CD14-positive monocyte (primary cell): Measurements from ENCODE around the gene SLC4A7. TPM values are rescaled to one million over a fixed set of nuclear protein-coding genes. Genes with fewer than 3 reads are reported as not detected.

Experiments
- DNase-seq, 3 donors: peaks; one replicate each; pipeline ENCODE4 v3.0.0-alpha.2; 2011 to 2022
- H2AFZ ChIP-seq: 2 replicates; pipeline ENCODE4 v1.6.0; 2012; ENCODE audit warnings: mild to moderate bottlenecking, low read depth, low read length, inconsistent platforms; ENCODE audit not compliant: insufficient read depth, poor library complexity, severe bottlenecking
- H3K27ac ChIP-seq, 2 donors: 1 replicate in 1 of 2; 2 replicates in 1 of 2; pipeline ENCODE4 v1.5.1; 2012 to 2013; ENCODE audit warnings: low read length in 2 of 2, control low read depth in 1 of 2, inconsistent platforms in 1 of 2, low read depth in 1 of 2, mild to moderate bottlenecking in 1 of 2
- H3K27me3 ChIP-seq, 2 donors: one replicate each; pipeline versions ENCODE4 v1.6.0 to v1.6.1; 2011 to 2013; ENCODE audit warnings: low read length in 2 of 2; ENCODE audit not compliant: control insufficient read depth in 2 of 2, insufficient read depth in 2 of 2
- H3K36me3 ChIP-seq, 2 donors: replicated peaks in 1 of 2; 1 replicate in 1 of 2; 2 replicates in 1 of 2; pipeline versions ENCODE4 v1.5.1 to v1.6.1; 2012 to 2013; ENCODE audit warnings: low read length in 2 of 2, control low read depth in 1 of 2, inconsistent platforms in 1 of 2, mild to moderate bottlenecking in 1 of 2; ENCODE audit not compliant: insufficient read depth in 2 of 2, control insufficient read depth in 1 of 2
- H3K4me1 ChIP-seq, 2 donors: 1 replicate in 1 of 2; 2 replicates in 1 of 2; pipeline versions ENCODE4 v1.5.1 to v1.6.1; 2012 to 2013; ENCODE audit warnings: low read length in 2 of 2, control low read depth in 1 of 2, inconsistent platforms in 1 of 2, mild to moderate bottlenecking in 1 of 2, moderate library complexity in 1 of 2; ENCODE audit not compliant: insufficient read depth in 2 of 2, control insufficient read depth in 1 of 2
- H3K4me2 ChIP-seq: replicated peaks from 2 replicates; pipeline ENCODE3; 2012; ENCODE audit warnings: low read length, moderate library complexity, mild to moderate bottlenecking; ENCODE audit not compliant: poor library complexity, severe bottlenecking; ENCODE audit errors: extremely low read depth
- H3K4me3 ChIP-seq, 3 experiments: fragments of 200-600 bp in 1 of 3; sonication (generic) in 1 of 3; replicated peaks in 1 of 3; 1 replicate in 2 of 3; 2 replicates in 1 of 3; pipeline ENCODE4 v1.5.1; 2011 to 2013; ENCODE audit warnings: low read length in 3 of 3, mild to moderate bottlenecking in 3 of 3, control low read depth in 2 of 3, low read depth in 2 of 3, inconsistent platforms in 1 of 3, moderate library complexity in 1 of 3
- H3K79me2 ChIP-seq: 2 replicates; pipeline ENCODE4 v1.6.0; 2012; ENCODE audit warnings: mild to moderate bottlenecking, control low read depth, inconsistent platforms, low read length, moderate library complexity; ENCODE audit not compliant: insufficient read depth
- H3K9ac ChIP-seq: 2 replicates; pipeline ENCODE4 v1.6.0; 2017; ENCODE audit warnings: low read length, mild to moderate bottlenecking; ENCODE audit not compliant: insufficient read depth, poor library complexity, severe bottlenecking
- H3K9me3 ChIP-seq, 2 donors: replicated peaks in 1 of 2; 1 replicate in 1 of 2; 2 replicates in 1 of 2; pipeline versions ENCODE4 v1.5.1 to v1.6.1; 2012 to 2013; ENCODE audit warnings: low read length in 2 of 2, control low read depth in 1 of 2; ENCODE audit not compliant: control insufficient read depth in 1 of 2, insufficient read depth in 1 of 2
- H4K20me1 ChIP-seq: 2 replicates; pipeline ENCODE4 v1.6.0; 2012; ENCODE audit warnings: mild to moderate bottlenecking, low read length, control low read depth, moderate library complexity; ENCODE audit not compliant: insufficient read depth
- H3K27ac Mint-ChIP-seq, 7 donors: one replicate each; pipeline ENCODE4 v1.8.0; 2020; ENCODE audit warnings: mild to moderate bottlenecking in 7 of 7, mixed read lengths in 7 of 7, moderate library complexity in 6 of 7, inconsistent platforms in 2 of 7
- H3K27me3 Mint-ChIP-seq, 3 donors: one replicate each; pipeline ENCODE4 v1.8.0; 2021 to 2022; ENCODE audit warnings: low read depth in 3 of 3, mild to moderate bottlenecking in 3 of 3, mixed read lengths in 3 of 3, moderate library complexity in 3 of 3, inconsistent platforms in 1 of 3
- H3K36me3 Mint-ChIP-seq, 2 donors: one replicate each; pipeline ENCODE4 v1.8.0; 2020; ENCODE audit warnings: mixed read lengths in 2 of 2, inconsistent platforms in 1 of 2, mild to moderate bottlenecking in 1 of 2
- H3K4me1 Mint-ChIP-seq: one replicate; pipeline ENCODE4 v1.8.0; 2020; ENCODE audit warnings: mild to moderate bottlenecking, mixed read lengths
- H3K4me3 Mint-ChIP-seq, 2 donors: one replicate each; pipeline ENCODE4 v1.8.0; 2020; ENCODE audit warnings: mild to moderate bottlenecking in 2 of 2, mixed read lengths in 2 of 2, moderate library complexity in 1 of 2
- H3K9me3 Mint-ChIP-seq, 7 donors: one replicate each; pipeline ENCODE4 v1.8.0; 2020 to 2022; ENCODE audit warnings: mixed read lengths in 7 of 7, mild to moderate bottlenecking in 6 of 7, moderate library complexity in 6 of 7, inconsistent platforms in 2 of 7
- whole genome bisulfite sequencing: methylation state at CpG from one replicate; pipeline ENCODE4 v1.1.5; 2013; ENCODE audit warnings: missing lambda C conversion rate; ENCODE audit not compliant: insufficient coverage; 5-methylcytosine and 5-hydroxymethylcytosine counted together
- intact Hi-C, 2 donors: fragments of 100-400 bp; cut with micrococcal nuclease; formaldehyde crosslinking; loops; one replicate each; pipeline versions ENCODE4 v1.15.0 to v1.15.1; 2023
- polyA plus RNA-seq, 3 donors: library from polyadenylated mRNA; depleted of rRNA in 1 of 3; unstranded in 2 of 3; stranded (reverse) in 1 of 3; fragments of 300-500 nt in 2 of 3; fragments of >200 nt in 1 of 3; fragmentation: Illumina TruSeq in 2 of 3; gene quantifications; 1 replicate in 2 of 3; 2 replicates in 1 of 3; pipeline ENCODE4 v1.2.3, GENCODE V29; 2012 to 2021
- TF ChIP-seq, protein P1 (sequence below): fragments of 200-600 bp; IDR thresholded peaks from one replicate; pipeline ENCODE4 v1.8.0; 2022; ENCODE audit warnings: antibody characterized with exemption, mild to moderate bottlenecking

The SLC4A7 gene
- polyA plus RNA-seq, 3 donors: 5.4 to 7.6 (median 5.5) TPM

DNA sequence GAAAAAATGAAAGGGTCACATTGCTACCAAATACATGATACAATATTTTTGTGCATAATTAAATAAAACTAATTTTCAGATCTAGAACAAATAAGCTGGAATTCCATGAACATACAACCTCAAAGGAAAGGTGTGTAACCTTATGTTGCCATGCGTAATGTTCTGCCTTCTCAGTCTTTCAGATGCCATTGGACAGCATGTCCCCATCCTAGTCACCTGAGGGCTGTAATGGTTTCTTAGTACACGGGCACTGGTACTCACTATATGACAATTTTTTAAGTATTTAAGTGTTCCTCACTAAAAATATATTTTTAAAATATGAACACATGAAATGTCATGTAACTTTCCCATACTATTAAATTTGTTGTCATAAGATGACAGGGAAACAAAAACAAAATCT is 139.1 kb downstream of the SLC4A7 start:
- H3K4me3 ChIP-seq: no peak overlapping the region
- no peak for DNase-seq
- TF ChIP-seq, protein P1, sequence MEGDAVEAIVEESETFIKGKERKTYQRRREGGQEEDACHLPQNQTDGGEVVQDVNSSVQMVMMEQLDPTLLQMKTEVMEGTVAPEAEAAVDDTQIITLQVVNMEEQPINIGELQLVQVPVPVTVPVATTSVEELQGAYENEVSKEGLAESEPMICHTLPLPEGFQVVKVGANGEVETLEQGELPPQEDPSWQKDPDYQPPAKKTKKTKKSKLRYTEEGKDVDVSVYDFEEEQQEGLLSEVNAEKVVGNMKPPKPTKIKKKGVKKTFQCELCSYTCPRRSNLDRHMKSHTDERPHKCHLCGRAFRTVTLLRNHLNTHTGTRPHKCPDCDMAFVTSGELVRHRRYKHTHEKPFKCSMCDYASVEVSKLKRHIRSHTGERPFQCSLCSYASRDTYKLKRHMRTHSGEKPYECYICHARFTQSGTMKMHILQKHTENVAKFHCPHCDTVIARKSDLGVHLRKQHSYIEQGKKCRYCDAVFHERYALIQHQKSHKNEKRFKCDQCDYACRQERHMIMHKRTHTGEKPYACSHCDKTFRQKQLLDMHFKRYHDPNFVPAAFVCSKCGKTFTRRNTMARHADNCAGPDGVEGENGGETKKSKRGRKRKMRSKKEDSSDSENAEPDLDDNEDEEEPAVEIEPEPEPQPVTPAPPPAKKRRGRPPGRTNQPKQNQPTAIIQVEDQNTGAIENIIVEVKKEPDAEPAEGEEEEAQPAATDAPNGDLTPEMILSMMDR: no peak
- no peaks in the 10 kb centered on the region for H4K20me1 ChIP-seq
- Mint-ChIP-seq H3K9me3 (peaks cover 0 to 1% (median 0%) of the 10 kb centered on the region in 7 donors), H3K4me1 (peaks cover 8% of the 10 kb centered on the region), H3K4me3 (no peak overlapping the region), H3K27me3 (peaks cover 0 to 1% (median 0%) of the 10 kb centered on the region in 3 donors), H3K36me3 (no peaks in the 10 kb centered on the region), H3K27ac (no peak overlapping the region)
- no peak overlapping the region for H3K9ac ChIP-seq
- H3K27ac ChIP-seq: no peak overlapping the region
- WGBS: 100% methylated on average over 1 of the region's 2 CpGs
- no peaks in the 10 kb centered on the region for H3K27me3 ChIP-seq
- no peaks in the 10 kb centered on the region for H3K9me3 ChIP-seq
- H3K36me3 ChIP-seq: no peaks in the 10 kb centered on the region
- intact Hi-C loops: no loop called here
- no peak overlapping the region for H3K4me2 ChIP-seq
- H2AFZ ChIP-seq: no peak overlapping the region
- no peaks in the 10 kb centered on the region for H3K79me2 ChIP-seq
- H3K4me1 ChIP-seq: no peaks in the 10 kb centered on the region

DNA sequence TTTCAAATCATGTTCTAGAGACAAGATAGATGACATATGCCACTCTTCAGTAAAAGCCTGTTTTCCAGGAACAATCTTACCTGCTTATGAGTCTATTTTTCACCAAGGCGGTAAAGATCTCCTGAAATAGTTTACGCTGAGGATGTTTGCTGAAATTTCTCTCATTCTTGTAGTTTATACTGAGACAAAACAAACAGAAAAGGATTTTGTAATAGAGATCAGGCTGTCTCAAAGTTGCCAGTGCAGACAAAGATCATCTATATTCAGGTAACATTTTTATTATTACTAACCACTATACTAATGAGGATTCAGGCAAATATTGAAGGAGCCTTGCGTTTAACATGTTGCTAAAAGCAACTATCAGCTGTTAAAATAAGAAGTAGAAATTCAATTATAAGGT is 140.0 kb downstream of the SLC4A7 start:
- Histone ChIP-seq H4K20me1 (no peaks in the 10 kb centered on the region), H3K36me3 (no peaks in the 10 kb centered on the region), H3K4me2 (no peak overlapping the region), H3K4me3 (no peak overlapping the region), H3K27me3 (no peaks in the 10 kb centered on the region), H3K4me1 (no peaks in the 10 kb centered on the region), H3K9me3 (no peaks in the 10 kb centered on the region), H3K9ac (no peak overlapping the region), H3K79me2 (no peaks in the 10 kb centered on the region), H2AFZ (no peak overlapping the region), H3K27ac (no peak overlapping the region)
- Mint-ChIP-seq H3K36me3 (no peaks in the 10 kb centered on the region), H3K4me3 (no peak overlapping the region), H3K9me3 (peaks cover 0 to 2% (median 0%) of the 10 kb centered on the region in 7 donors), H3K4me1 (peaks cover 8% of the 10 kb centered on the region), H3K27ac (no peak overlapping the region), H3K27me3 (peaks cover 0 to 1% (median 0%) of the 10 kb centered on the region in 3 donors)
- no peak for DNase-seq
- intact Hi-C loops: no loop called here
- TF ChIP-seq, protein P1: no peak
- WGBS: no CpG with 5 or more reads among the region's 3 CpGs
